HG03060 (cell line): ENCODE results near the gene PCDHA8.
"Not testable (repeated sequence)": the region's sequence is repeated elsewhere in the genome, so short reads cannot be mapped to it uniquely, and the experiment has no call there.

Experiments
- ATAC-seq: cut with Tn5 transposase; IDR thresholded peaks from one replicate; pipeline ENCODE4 v1.9.1; 2021; ENCODE audit warnings: low read depth, moderate number of reproducible peaks; ENCODE audit not compliant: unreplicated experiment

PCDHA8 gene

GRCh38 chr5:140868721-140869554, 28.0 kb downstream of the PCDHA8 start, which contains the start of gene PCDHA11:
TSS of gene PCDHA11 (plus strand) at chr5:140868957. CDS start at chr5:140869104, 147 bp downstream.
- ATAC-seq = no peak

GRCh38 chr5:140869555-140869886, 28.5 kb downstream of the PCDHA8 start:
- ATAC-seq = no peak

GRCh38 chr5:140870221-140871201, 29.5 kb downstream of the PCDHA8 start:
- ATAC-seq = no peak

- ATAC-seq = no peak
Observed at GRCh38 chr5:140875085-140876065, 34.4 kb downstream of the PCDHA8 start, which contains the start of gene PCDHA12. TSS of gene PCDHA12 (plus strand) at chr5:140875308. CDS start at chr5:140875473, 165 bp downstream.

- not testable (repeated sequence) for ATAC-seq
Observed at GRCh38 chr5:140876541-140877261, 35.7 kb downstream of the PCDHA8 start.

GRCh38 chr5:140877262-140877581, 36.2 kb downstream of the PCDHA8 start:
- no peak for ATAC-seq

- no peak for ATAC-seq
Observed at GRCh38 chr5:140881889-140882590, 41.1 kb downstream of the PCDHA8 start, which contains the start of gene PCDHA13. TSS of gene PCDHA13 (plus strand) at chr5:140882124. CDS start at chr5:140882269, 145 bp downstream.

- no peak for ATAC-seq
Observed at GRCh38 chr5:140882591-140882899, 41.6 kb downstream of the PCDHA8 start.

GRCh38 chr5:140883373-140883772, 42.4 kb downstream of the PCDHA8 start:
- ATAC-seq = no peak

- no peak for ATAC-seq
Observed at GRCh38 chr5:140883927-140884697, 43.1 kb downstream of the PCDHA8 start.
